Measurements from ENCODE around the gene RUVBL1.

The RUVBL1 gene

GRCh38 chr3:128131897-128132646, 8.5 kb upstream of the RUVBL1 start:
- DNase-seq, result no peak

GRCh38 chr3:128128251-128128650, 4.6 kb upstream of the RUVBL1 start:
- peak; percentile 90 for DNase-seq

GRCh38 chr3:128127236-128127635, 3.6 kb upstream of the RUVBL1 start:
- no peak for DNase-seq

GRCh38 chr3:128123156-128123537, 465 bp downstream of the RUVBL1 start:
- peak; percentile 53 for DNase-seq

- no peak for DNase-seq
These were observed 1.6 kb downstream of the RUVBL1 start for GRCh38 chr3:128122013-128122412.

GRCh38 chr3:128113817-128114794, 9.5 kb downstream of the RUVBL1 start:
- no peak for DNase-seq

- DNase-seq, result peak; percentile 74
These were observed 11.1 kb downstream of the RUVBL1 start for GRCh38 chr3:128112357-128112968.

- no peak for DNase-seq
These were observed 12.5 kb downstream of the RUVBL1 start for GRCh38 chr3:128111147-128111546.

- DNase-seq, result no peak
These were observed 15.8 kb downstream of the RUVBL1 start for GRCh38 chr3:128107834-128108233.

- DNase-seq, result no peak
These were observed 20.4 kb downstream of the RUVBL1 start for GRCh38 chr3:128103136-128103676.

GRCh38 chr3:128100638-128101037, 23.0 kb downstream of the RUVBL1 start:
- no peak for DNase-seq

- DNase-seq, result no peak
These were observed 23.5 kb downstream of the RUVBL1 start for GRCh38 chr3:128100161-128100560.

GRCh38 chr3:128098234-128098633, 25.4 kb downstream of the RUVBL1 start:
- no peak for DNase-seq

- peak; percentile 92 for DNase-seq
These were observed 28.3 kb downstream of the RUVBL1 start for GRCh38 chr3:128095222-128095703.

- DNase-seq, result peak; percentile 73
These were observed 29.1 kb downstream of the RUVBL1 start for GRCh38 chr3:128094295-128095151.

- no peak for DNase-seq
These were observed 32.0 kb downstream of the RUVBL1 start for GRCh38 chr3:128091586-128091985.

GRCh38 chr3:128089135-128089534, 34.5 kb downstream of the RUVBL1 start:
- peak; percentile 31 for DNase-seq

GRCh38 chr3:128084675-128085021, 39.0 kb downstream of the RUVBL1 start:
- no peak for DNase-seq

- no peak for DNase-seq
These were observed 39.5 kb downstream of the RUVBL1 start for GRCh38 chr3:128083980-128084674.

GRCh38 chr3:128083396-128083795, 40.2 kb downstream of the RUVBL1 start:
- DNase-seq, result no peak

- DNase-seq, result no peak
These were observed 41.1 kb downstream of the RUVBL1 start for GRCh38 chr3:128082546-128082945.
